Amygdala (tissue), 56 donors: ENCODE results near the gene KIFAP3.

ENCODE experiments used
- DNase-seq, 56 donors: peaks; one replicate each; lab custom pipeline; 2025; lab: John Stamatoyannopoulos, UW

The KIFAP3 gene

GRCh38 chr1:169999331-169999741, 75.2 kb downstream of the KIFAP3 start:
- peak in 15 of 56 donors; percentile 0 to 47 (median 7) for DNase-seq

GRCh38 chr1:169995993-169996392, 78.5 kb downstream of the KIFAP3 start:
- no peak for DNase-seq

- no peak for DNase-seq
Measured at GRCh38 chr1:169989246-169989645, 85.2 kb downstream of the KIFAP3 start.

- DNase-seq: no peak
Measured at GRCh38 chr1:169985757-169986156, 88.7 kb downstream of the KIFAP3 start.

- no peak for DNase-seq
Measured at GRCh38 chr1:169974067-169974466, 100.4 kb downstream of the KIFAP3 start.

- DNase-seq: no peak
Measured at GRCh38 chr1:169970114-169970513, 104.4 kb downstream of the KIFAP3 start.

- DNase-seq: no peak
Measured at GRCh38 chr1:169968174-169968573, 106.3 kb downstream of the KIFAP3 start.

GRCh38 chr1:169964206-169964605, 110.3 kb downstream of the KIFAP3 start:
- no peak for DNase-seq

- no peak for DNase-seq
Measured at GRCh38 chr1:169959686-169960085, 114.8 kb downstream of the KIFAP3 start.

GRCh38 chr1:169958987-169959386, 115.5 kb downstream of the KIFAP3 start:
- DNase-seq: no peak

GRCh38 chr1:169957884-169958283, 116.6 kb downstream of the KIFAP3 start:
- DNase-seq: no peak

- no peak for DNase-seq
Measured at GRCh38 chr1:169951108-169951507, 123.4 kb downstream of the KIFAP3 start.

GRCh38 chr1:169949139-169949538, 125.4 kb downstream of the KIFAP3 start:
- no peak for DNase-seq

- no peak for DNase-seq
Measured at GRCh38 chr1:169946206-169946605, 128.3 kb downstream of the KIFAP3 start.

GRCh38 chr1:169945181-169945580, 129.3 kb downstream of the KIFAP3 start:
- DNase-seq: peak in 20 of 56 donors; percentile 2 to 60 (median 14)

GRCh38 chr1:169944621-169945020, 129.9 kb downstream of the KIFAP3 start:
- no peak for DNase-seq

GRCh38 chr1:169943963-169944526, 130.4 kb downstream of the KIFAP3 start:
- no peak for DNase-seq

- DNase-seq: no peak
Measured at GRCh38 chr1:169941982-169942830, 132.3 kb downstream of the KIFAP3 start.

GRCh38 chr1:169933984-169934725, 140.3 kb downstream of the KIFAP3 start:
- DNase-seq: no peak

- no peak for DNase-seq
Measured at GRCh38 chr1:169931795-169932231, 142.7 kb downstream of the KIFAP3 start.

GRCh38 chr1:169929210-169929526, 145.3 kb downstream of the KIFAP3 start:
- no peak for DNase-seq
